Stimulated activated CD4-positive, alpha-beta T cell treated with anti-CD3 and anti-CD28 coated beads, Interleukin-15, amount 100 ng/mL, for 48 hours (primary cell): ENCODE data around the gene MTERF4.

ENCODE experiments used
- DNase-seq, 2 donors: peaks; one replicate each; pipeline ENCODE4 v3.0.0-alpha.2; 2020; ENCODE audit warnings: low read depth in 2 of 2

The MTERF4 gene

GRCh38 chr2:241068942-241069810 lies 32.9 kb downstream of the MTERF4 start:
- no peak for DNase-seq

GRCh38 chr2:241068136-241068941 lies 33.7 kb downstream of the MTERF4 start:
- DNase-seq: no peak

GRCh38 chr2:241067501-241068135 lies 34.5 kb downstream of the MTERF4 start:
- DNase-seq: no peak

- DNase-seq: no peak
These were observed 35.2 kb downstream of the MTERF4 start for GRCh38 chr2:241066893-241067341.

- DNase-seq: no peak
These were observed 35.8 kb downstream of the MTERF4 start for GRCh38 chr2:241066171-241066892.

- no peak for DNase-seq
These were observed 36.7 kb downstream of the MTERF4 start for GRCh38 chr2:241065355-241065803.

GRCh38 chr2:241064802-241065354 lies 37.2 kb downstream of the MTERF4 start:
- DNase-seq: no peak

GRCh38 chr2:241064008-241064801 lies 37.9 kb downstream of the MTERF4 start:
- peak in 1 of 2 donors; percentile 36 for DNase-seq

GRCh38 chr2:241063587-241063986 lies 38.5 kb downstream of the MTERF4 start:
- no peak for DNase-seq

- no peak for DNase-seq
These were observed 39.0 kb downstream of the MTERF4 start for GRCh38 chr2:241063093-241063551.

- DNase-seq: no peak
These were observed 39.5 kb downstream of the MTERF4 start for GRCh38 chr2:241062389-241063092.

GRCh38 chr2:241061275-241061674 lies 40.8 kb downstream of the MTERF4 start:
- no peak for DNase-seq

GRCh38 chr2:241053576-241054251 lies 48.4 kb downstream of the MTERF4 start:
- no peak for DNase-seq

- DNase-seq: no peak
These were observed 49.3 kb downstream of the MTERF4 start for GRCh38 chr2:241052677-241053360.

- DNase-seq: no peak
These were observed 50.3 kb downstream of the MTERF4 start for GRCh38 chr2:241051578-241052487.

GRCh38 chr2:241050624-241051577 lies 51.2 kb downstream of the MTERF4 start:
- DNase-seq: no peak
